Liver (tissue), 3 donors: ENCODE results near the gene PKD1.

ENCODE experiments used
- CTCF ChIP-seq: fragments of 150-350 bp; IDR thresholded peaks from 2 replicates; pipeline ENCODE4 v1.5.1; 2017; ENCODE audit warnings: improper control_type of control experiment, low read depth, low read length; ENCODE audit not compliant: missing input control
- JUND ChIP-seq, 2 donors: IDR thresholded peaks; 2 replicates each; pipeline ENCODE4 v1.6.1; 2016; ENCODE audit warnings: antibody characterized with exemption in 2 of 2
- ZBTB33 ChIP-seq: IDR thresholded peaks from 2 replicates; pipeline ENCODE4 v1.6.1; 2016; ENCODE audit warnings: antibody characterized with exemption
- TF ChIP-seq, protein P1 (sequence below): IDR thresholded peaks from 2 replicates; pipeline ENCODE4 v1.6.1; 2016; ENCODE audit warnings: antibody characterized with exemption
- donor health status: healthy.
- donor health status: healthy.

- TF ChIP-seq CTCF: no peak
- TF ChIP-seq, protein P1, sequence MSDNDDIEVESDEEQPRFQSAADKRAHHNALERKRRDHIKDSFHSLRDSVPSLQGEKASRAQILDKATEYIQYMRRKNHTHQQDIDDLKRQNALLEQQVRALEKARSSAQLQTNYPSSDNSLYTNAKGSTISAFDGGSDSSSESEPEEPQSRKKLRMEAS: no peak
- TF ChIP-seq JUND (IDR thresholded peaks at IDR 0.05): no peak
- TF ChIP-seq ZBTB33: no peak
These were observed 36.0 kb upstream of the PKD1 start for GRCh38 chr16:2171601-2172178.
